ENCODE results near the gene CARD19.

CARD19 gene

DNA sequence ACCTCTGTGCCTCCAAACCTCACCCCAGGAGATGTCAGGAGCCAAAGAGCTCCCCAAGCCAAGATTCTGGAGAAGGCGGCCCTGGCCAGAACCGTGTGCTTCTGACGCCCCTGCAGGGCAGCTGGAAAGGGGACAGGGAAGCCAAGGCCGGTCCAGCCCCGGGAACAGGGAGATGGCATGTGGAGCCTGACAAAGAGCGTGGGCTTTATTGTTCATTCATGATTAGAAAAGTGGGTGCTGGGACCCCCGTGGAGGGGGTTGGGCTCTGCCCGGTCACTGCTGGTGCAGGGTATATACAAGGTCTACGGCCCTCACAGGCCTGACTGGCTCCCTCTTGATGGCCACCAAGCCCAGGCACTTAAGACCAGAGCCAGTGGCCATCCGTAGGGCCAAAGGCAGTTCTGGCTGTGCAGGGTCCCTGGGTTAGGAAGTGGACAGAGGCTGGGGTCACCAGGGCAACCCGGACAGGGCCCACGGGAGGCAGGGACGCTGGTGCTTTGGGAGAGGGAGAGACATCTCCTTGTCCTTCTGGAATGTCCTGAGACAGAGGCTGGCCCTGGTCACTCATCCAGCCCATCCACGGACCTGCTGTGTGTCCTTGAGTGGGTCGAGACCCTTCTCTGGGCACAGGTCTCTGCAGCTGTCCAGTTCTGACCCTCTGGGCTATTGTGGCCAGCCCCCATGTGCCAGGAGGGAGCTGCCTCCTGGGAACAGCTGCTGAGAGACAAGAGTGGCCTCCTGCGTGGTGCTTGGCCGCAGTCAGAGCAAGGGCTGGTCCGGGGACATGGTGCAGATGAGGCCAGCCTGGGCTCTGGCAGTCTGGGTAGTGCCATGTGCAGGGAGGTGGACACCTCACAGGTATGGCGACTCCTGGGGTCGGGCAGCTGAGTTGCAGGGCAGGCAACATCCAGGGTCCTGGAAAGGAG, 25.6 kb downstream of the CARD19 start:
- no peak for DNase-seq

DNA sequence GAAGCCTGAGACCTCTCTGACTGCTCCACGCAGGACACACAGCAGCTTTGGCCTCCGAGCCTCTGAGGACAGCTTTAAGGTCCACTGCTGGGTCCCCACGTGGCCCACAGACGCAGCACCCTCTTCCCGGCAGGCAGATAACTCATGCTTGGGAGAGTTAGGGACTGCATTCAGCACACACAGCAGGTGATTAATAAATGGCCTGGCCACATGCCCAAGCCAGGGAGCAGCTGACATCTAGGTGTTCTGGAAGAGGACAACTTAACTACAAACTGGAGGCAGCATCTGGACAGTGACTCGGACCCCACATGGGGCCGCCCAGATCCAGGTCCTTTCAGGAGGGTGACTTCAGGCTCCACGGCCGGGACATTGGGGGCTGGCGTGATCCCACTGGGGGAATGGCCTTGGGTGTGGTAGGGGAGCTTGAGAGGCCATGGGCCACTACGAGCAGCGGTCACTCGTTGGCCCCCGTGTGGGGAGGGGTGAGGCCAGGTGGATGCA, 26.8 kb downstream of the CARD19 start:
- DNase-seq: no peak

DNA sequence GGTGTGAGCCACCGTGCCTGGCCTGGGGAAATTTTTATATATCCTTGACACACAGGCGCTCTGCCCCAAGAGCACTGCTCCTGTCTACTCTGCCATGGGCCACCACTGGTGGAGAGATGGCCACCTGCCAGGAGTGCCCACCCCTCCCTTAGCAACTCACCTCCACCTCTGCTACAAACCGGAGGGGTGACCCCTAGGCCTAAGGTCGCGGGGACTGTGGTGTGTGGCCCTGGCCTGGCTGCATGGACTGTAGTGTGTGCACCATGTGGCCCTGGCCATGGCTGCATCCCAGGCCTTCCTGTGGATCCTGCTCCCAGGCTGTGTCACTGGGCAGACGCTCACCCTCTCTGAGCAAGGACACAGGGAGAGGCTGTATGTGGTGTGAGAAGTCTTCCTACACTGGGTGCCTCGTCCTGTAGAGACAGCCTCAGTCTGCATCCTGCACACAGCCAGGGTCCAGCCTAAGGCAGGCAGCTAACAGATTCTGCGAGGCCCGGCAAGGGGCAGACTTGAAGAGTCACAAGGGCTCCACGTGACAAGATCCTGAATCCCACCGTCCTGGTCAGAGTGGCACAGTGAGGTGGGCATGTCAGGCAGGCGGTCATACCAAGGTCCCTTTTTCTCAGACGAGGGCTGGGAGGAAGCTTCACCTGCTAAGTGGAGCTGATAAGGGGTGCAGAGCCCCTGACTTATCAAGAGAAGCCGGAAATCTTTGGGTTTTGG, 27.7 kb downstream of the CARD19 start:
- DNase-seq: no peak

DNA sequence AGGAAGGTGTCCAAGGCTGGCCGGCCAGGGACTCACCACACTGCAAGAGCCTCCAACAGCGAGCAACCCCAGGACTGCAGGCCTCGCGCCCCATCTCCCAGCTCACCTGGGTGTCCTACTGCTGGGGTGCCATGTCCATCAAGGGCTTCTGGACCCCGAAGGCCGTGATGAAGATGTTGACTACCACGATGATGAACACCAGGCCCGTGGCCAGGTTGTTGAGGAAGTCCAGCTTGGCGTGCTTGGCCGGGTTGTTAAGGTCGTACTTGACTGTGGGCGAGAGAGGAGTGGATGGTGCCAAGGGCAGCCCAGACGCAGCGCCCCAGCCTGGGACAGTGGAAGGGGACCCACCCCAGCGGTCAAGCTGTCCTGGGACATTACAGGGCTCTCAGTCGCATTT, 28.8 kb downstream of the CARD19 start:
- no peak for DNase-seq

DNA sequence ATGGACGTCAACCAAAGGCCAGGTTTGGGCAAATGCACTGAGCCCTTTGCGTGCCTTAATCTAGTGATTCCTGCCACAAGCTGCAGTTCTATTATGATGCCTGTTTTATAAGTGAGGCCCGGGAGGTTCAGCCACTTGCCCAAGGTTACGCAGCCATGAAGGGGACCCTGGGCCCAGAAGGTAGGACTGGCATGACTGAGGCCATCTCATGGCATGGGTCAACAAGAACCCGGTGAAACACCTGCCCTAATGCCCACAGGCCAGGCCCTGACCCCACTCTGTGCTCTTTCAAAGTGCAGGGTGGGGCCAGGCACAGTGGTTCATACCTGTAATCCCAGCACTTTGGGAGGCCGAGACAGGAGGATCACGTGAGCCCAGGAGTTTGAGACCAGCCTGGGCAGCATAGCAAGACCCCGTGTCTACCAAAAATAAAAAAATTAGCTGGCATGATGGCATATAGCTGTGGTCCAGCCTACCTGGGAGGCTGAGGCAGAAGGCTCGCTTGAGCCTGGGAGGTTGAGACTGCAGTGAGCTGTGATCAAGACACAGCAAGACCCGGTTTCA, 29.4 kb downstream of the CARD19 start:
- DNase-seq: no peak

DNA sequence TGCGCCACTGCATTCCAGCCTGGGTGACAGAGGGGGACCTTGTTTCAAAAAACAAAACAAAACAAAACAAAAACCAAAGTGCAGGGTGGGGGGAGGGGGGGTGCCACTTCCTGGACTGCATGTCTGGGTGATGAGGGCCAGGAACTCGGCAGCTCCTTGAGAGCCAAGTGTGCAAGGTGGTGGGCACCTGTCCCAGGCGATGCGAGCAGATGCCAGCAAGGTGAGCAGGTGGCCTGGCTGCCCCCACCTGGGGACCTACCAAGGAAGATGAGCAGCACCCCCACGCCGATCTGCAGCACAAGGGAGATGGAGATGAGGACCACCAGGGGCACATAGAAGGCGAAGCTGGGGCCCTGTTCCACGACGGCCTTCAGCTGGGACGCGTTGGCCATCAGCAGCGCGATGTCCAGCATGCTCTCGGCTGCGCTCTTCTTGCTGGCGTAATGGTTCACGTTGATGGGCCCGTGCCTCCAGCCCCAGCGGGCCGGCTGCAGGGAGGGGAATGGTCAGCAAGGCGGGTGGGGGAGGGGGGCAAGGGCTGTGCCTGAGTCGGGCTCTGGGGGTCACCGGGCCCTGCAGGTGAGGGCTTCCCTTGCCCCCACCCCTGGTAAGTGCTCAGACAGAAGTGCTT, 30.2 kb downstream of the CARD19 start:
- DNase-seq: no peak

DNA sequence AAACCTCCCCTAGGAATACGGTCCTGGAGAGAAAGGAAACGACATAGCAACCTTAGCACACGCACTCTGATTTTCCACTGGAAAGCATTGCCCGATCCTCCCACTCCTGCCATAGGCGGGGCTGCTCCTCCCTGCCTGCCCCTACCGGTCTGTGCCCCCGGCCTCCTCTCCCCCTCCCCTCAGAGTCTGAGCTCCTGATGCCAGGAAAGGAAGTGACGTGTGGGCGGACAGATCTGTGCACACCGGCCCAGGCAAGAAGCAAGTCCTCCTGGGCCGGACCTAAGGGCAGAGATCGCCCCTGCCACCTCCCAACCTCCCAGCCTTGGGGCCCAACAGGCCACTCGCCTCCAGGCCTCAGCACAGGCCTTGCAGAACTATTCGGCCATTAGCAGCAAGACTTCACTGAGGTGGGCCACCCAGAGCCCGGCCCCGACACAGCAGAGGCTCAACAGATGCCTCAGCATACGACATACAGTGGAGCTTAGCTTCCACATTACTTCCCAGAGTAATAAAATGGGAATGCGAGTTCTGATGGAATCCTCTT, 30.9 kb downstream of the CARD19 start:
- DNase-seq: no peak

DNA sequence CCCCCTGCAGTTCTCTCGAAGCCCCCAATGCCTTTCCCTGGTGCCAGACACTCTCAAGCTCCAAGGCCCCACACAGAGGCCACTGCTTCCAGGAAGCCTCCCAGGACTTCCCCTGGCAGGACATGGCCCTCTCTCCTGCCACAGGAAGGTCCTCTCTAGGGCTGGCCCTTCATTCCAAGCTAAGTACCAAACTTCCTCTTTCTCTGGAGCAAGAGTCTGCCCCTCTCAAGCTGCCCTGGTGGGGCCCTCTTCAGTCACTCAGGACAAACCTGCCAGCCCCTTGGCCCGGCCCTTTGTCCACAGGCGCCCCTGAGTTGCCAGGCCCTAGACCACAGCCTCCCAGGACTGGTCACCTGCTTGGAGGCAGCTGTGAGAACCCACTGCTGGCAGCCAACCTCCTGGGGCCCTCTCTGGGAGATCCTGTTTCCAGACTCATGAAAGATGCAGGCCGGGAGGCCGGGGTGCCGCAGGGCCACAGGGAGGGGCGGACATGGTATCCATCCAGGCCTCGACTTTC, 31.4 kb downstream of the CARD19 start:
- DNase-seq: no peak

DNA sequence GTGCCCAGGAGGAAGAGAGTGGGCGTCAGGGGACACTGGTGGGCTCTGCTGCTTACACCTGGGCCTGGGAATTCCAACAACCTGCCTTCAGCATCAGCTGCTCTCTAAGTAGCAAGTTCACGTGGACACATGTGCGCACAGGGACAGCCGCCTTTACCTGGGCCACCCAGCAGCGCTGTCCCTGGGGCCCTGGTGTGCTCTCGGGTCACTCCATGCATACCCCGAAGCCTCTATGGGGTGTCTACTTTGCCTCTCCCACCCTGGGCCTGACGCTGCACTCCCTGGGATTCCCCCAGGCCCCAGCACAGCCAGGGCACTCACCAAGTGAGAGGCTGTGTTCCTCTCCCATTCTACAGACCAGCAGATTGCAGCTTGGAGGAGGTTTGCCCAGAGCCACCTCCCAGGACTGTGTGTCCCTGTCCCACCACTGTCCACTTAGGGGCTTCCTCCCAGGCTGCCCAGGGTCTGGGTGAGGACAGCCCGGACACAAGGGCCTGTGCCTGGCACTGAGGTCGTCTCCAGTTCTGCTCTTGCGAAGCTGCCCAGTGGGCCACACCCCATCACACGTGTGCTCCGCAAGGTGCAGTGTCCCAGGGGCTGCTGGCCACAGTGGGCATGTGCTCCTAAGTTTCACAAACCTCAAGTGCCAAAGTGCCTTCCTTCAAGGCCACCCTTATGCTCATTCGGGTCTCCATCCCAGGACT, 32.1 kb downstream of the CARD19 start:
- DNase-seq: no peak

DNA sequence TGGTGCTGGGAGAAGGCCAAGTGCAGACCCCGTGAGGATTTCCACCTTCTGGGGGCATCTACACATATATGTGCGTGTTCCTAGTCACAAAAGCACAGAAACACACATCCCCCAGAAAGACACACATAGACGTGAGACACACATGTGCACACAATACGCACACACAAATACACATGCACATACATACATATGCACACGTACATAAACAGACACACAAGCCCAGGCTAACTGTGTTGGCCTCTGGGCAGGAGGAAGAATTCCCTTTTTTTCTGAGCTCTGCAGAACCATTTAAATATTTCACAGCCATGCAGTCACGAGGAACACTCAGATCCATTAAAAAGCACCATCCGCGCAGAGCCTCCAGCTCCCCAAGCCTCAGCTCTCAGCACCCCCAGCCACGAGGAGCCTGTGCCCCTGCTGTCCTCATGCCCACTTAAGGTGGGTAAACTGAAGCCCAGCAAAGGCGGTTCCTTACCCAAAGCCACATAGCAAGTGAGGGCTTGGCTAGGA, 32.8 kb downstream of the CARD19 start:
- DNase-seq: no peak

DNA sequence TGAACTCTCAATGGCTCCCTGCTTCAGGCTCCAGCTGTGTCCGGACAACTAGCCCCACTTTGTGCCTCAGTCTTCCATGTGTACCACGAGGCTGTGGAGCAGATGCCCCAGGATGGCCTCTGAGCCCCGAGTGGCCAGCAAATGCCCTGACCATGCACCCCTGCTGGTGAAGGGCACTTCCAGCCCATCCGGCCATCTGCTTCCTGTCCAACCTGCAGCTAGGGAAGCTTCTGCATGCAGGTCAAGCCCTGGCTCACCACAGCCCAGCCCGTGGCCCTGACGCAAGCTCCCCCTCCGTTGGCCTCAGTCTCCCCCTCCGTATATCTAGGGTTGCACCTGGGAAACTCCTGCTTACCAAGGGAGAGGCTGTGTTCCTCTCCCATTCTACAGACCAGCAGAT, 33.3 kb downstream of the CARD19 start:
- no peak for DNase-seq

DNA sequence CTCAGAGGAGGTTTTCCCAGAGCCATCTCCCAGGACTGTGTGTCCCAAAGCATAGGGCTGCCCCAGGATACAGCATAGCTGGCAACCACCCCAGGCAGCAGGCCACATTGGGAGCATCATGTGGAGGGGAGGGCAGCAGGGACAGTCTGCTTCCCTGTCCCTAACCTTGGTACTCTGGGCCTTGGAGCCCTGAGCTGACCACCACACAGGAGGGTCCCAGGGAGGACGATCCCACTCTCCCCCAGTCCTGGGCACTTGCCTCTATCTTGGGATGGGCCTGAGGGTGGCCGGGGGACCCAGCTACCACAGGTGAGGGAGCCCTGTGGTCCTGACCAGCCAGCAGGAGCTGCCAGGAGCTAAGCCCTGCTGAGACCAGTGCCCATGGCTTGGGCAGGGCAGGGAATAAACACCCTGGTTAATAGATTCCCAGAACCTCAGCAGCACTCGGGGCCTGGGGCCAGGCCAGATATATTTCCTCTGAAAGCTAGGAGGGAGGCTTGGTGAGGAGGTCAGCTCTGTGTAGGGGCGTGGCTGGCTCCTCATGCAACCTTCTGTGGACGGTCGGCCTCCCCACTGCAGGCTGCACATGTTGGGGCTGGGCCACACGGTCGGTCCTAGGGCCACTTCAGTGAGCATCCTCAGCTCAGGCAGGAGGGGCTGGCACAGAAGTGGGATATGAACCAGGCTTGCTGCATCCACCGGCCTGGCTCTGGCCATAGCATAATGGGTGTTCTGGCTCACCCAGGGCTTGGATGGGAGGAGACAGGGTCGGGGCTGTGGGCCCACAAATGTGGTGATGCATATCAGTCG, 33.9 kb downstream of the CARD19 start:
- no peak for DNase-seq

DNA sequence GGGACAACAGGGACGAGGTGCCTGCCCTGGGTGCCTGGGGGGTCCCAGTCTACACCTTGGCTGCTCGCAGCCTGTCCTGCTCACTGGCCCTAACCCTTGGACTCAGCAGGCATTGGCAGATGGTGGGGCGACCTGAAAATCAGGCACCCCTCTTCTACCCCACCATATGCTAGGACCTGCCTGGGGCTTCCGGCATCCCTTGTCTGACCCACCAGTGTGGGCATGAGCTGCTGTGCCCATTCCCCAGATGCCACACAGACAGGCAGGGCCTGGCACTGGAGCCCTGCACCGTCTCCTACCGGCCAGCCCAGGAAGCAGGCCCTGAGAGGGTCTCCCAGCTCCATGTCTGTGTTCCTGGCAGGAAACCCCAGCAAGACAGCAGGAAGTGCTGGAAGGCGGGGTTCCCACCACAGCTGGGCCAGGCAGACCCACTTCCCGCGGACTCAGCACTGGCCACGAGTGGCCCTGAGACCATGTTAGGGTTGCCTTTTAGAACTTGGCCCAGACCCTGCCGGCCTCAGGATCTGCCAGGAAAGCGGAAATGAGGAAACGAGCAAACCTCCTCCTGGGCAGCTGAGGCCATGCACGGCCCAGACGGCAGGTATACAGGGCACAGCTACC, 35.0 kb downstream of the CARD19 start:
- no peak for DNase-seq

DNA sequence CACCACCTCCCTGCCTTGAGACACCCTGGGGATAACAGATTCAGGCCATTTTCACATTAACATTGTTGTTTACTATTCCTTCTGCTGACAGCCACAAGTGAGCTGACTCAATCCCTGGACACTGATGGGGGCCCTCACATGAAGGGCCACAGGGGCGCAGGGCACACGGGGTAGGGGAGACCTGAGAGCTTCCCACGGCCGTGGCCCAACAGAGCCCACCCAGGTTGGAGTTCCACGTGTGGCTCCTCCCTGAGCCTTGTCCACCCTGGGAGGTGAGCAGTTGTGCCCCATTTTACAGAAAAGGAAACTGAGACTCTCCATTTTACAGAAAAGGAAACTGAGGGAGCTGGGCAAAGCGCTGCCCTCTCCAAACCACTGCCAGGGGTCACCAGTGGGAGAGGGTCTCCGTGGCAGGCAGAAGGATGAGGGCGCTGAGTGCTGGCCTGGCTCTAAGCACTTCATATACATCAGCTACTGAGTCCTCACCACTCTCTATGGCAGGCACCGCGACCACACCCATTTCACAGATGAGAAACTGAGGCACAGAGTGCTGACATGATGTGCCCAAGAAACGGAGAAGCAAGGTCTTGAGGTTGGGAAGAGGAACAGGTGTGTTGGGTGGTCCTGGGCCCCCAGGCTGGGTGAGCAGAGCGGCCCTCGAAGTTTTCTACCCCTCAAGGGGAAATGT, 35.7 kb downstream of the CARD19 start:
- DNase-seq: no peak

DNA sequence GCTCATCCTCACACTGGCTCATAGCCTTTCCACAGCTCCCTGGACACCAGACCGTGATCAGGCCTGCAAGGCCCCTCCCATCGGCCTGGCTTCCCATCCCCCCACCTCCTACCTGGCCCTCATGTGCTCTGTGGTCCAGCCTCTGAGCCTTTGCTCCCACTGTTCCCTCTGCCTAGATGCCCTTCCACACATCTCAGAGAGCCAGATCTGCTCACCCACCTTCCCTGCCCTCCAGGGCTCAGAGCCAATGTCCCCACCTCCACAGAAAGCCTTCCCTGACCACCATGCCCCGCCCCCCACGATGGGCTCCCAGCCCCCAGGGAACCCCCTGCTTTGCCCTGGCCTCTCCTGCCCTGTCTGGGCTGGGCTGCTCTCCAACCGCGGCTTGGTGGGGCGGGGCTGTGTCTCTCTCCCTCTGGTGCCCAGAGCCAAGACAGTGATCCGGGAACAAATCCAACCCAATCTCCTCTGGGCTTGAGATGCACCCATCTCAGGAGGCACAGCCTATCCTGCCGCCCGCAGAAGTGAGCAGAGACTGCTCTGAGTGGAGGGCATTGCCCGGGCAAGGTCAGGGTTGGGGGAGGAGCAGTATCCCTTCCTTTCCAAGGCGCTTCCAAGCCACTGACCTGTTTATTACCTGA, 36.4 kb downstream of the CARD19 start:
- DNase-seq: peak; percentile 52

DNA sequence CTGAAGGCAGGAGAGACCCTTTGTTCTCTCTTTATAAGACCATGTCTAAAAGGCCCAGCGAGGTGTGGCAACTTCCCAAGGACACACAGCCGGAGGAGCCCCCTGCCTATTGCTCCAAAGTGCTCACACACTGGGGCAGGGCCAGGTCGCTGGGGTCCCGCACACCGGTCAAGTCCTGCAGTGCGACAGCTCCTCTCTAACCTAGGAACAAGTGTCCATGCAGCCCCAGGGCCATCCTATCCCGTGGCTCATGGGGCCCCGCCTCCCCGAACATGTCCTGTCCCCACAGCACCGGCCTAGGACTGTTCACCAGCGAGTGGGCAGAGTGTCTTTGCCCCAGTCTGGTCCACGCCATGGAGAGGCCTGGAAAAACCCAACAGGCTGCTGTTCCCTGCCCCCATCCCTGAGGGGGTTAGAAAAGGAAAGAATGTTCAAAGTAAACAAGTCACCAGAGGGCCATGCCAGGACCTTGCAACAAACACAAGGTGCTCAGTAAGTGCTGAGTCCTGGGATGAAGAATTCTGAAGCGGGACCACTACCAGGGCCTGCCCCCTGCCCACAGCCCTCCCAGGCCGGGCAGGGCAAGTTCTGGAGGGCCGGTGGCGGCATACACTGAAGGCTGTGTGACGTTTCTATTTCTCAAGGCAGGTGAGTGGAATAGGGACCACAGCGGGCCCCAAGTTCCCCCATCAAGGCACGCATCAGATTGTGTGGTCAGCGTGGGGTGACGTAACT, 37.1 kb downstream of the CARD19 start:
- no peak for DNase-seq

DNA sequence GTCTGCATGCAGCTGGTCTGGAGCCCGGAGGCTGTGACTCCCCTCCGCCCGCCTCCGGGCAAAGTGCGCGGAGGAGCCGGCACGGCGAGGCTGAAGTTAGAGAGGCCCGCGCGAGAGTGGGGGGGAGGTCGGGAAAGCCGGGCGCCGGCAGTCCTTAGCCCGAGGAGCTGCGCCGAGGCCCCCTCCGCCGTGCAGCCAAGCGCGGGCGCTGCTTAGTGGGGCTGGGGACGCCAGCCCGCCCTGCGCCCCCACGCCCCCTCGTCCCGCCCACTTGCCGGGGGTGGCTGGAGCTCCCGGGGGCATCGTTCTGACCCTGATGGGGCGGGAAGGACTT, 37.6 kb downstream of the CARD19 start:
- peak; percentile 27 for DNase-seq

DNA sequence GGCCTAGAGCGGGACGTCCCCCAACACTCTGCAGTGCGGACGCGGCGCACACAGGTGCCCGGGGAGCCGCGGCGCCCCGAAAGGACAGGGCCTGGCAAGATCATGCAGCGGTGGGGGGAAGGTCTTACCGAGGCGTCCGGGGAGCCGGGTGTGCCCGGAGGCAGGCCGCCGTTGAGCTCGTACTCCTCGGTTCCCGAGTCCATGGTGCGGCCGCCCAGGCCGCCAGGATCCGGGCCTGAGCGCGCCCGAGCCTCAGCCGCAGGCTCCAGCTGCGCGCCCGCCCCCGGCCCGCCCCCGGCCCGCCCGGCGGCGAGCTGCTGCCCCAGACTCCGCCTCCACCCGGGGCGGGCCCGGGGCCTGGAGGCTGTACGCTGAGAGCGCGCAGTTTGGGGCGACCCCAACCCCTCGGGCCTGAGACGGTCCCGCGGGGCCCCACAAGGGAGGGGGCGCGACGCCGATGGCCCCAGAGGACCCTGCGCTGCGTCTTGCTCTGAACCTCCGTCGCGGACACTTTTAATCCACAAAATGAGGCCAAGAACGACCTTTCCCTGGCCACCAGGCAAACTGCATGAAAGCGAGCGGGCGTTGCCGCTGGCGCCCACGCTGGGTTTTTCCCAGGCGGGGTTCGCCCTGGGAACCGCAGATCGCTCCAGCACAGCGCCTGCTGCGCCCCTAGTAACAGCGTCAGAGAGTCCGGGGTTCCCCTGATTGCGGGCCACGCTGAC, 38.2 kb downstream of the CARD19 start, which contains the start of gene NINJ1:
Gene NINJ1 (minus strand): TSS at position 237 of the 725 bp plus-strand sequence. CDS start 34 bp downstream, at position 203.
- DNase-seq: peak; percentile 48
